GM13976 (cell line): ENCODE measurements around the gene LAD1.
A peak's percentile ranks its signal among the peaks of the same experiment; 100 is the strongest.

Source experiments
- DNase-seq: peaks from one replicate; pipeline ENCODE4 v3.0.0; 2012; ENCODE audit warnings: low spot score
- in situ Hi-C: fragments of 300-500 bp; cut with MboI; formaldehyde crosslinking; loops from one replicate; pipeline ENCODE4 v1.12.0; 2022; ENCODE audit warnings: low sequenced_read_pairs, mixed read lengths, inconsistent platforms; ENCODE audit not compliant: unreplicated experiment
- TF ChIP-seq, protein P1 (sequence below): IDR thresholded peaks from 2 replicates; pipeline ENCODE4 v1.5.1; 2012; ENCODE audit warnings: borderline replicate concordance, mild to moderate bottlenecking; ENCODE audit not compliant: insufficient read depth; ENCODE audit errors: extremely low read depth, missing control alignments, control extremely low read depth

The LAD1 gene

DNA sequence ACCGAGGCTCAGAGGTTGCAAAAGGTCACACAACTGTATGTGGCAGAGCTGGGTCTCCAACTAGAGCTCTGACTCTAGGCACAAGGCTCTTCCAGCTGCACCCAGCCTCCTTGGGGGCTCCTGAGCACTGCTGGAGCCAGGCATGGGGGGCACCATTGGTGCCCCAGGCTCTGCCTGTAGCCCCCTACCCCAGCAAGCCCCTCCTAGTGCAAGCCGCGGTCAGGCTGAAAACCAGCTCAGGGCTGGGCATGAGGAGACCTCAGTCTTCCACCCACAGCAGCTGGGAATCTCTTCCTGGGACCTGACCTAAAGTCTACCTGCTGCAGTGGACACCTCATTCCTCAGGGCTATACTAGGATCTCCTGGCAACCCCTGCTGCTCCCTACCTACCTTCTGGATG, 36.2 kb downstream of the LAD1 start:
- TF ChIP-seq, protein P1, sequence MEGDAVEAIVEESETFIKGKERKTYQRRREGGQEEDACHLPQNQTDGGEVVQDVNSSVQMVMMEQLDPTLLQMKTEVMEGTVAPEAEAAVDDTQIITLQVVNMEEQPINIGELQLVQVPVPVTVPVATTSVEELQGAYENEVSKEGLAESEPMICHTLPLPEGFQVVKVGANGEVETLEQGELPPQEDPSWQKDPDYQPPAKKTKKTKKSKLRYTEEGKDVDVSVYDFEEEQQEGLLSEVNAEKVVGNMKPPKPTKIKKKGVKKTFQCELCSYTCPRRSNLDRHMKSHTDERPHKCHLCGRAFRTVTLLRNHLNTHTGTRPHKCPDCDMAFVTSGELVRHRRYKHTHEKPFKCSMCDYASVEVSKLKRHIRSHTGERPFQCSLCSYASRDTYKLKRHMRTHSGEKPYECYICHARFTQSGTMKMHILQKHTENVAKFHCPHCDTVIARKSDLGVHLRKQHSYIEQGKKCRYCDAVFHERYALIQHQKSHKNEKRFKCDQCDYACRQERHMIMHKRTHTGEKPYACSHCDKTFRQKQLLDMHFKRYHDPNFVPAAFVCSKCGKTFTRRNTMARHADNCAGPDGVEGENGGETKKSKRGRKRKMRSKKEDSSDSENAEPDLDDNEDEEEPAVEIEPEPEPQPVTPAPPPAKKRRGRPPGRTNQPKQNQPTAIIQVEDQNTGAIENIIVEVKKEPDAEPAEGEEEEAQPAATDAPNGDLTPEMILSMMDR: no peak
- in situ Hi-C loops: no loop called here
- DNase-seq: no peak

GRCh38 chr1:201361652-201362504, 37.2 kb downstream of the LAD1 start:
- DNase-seq: peak; percentile 89
- in situ Hi-C loops: no loop called here
- TF ChIP-seq, protein P1: peak; percentile 70

DNA sequence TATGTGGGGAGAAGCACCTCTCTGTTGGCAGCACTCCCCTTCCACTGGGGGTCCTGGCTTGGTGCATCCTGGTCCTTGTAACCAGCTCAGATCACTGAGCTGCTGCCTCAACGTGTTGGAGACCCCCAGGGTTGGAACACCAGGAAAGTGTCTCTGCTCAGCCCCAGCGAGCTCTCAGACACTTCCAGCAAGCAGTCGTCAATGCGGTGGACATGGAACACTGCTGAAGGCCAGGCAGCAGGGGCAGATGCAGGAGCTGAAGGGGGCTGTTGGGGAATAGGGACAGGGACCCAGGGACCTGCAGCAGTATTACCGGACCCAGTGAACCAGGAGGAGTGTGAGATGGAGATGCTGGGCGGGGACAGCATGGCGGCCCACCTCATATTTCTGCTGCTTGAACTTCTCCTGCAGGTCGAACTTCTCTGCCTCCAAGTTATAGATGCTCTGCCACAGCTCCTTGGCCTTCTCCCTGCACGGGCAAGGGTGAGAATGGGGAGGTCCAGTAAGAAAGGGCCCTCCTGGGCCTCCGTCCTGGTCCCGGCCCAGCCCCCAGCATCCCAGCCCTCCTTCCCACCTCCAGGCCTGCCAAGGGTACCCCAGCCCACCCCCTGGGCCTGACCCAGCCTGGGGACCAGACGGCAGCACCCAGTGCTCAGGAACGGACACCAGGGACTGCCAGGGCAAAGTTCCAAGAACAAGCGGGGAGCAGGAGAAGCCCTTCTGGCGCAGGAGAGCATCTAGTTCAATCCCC, 38.0 kb downstream of the LAD1 start:
- DNase-seq: no peak
- in situ Hi-C loops: no loop called here
- TF ChIP-seq, protein P1: no peak

DNA sequence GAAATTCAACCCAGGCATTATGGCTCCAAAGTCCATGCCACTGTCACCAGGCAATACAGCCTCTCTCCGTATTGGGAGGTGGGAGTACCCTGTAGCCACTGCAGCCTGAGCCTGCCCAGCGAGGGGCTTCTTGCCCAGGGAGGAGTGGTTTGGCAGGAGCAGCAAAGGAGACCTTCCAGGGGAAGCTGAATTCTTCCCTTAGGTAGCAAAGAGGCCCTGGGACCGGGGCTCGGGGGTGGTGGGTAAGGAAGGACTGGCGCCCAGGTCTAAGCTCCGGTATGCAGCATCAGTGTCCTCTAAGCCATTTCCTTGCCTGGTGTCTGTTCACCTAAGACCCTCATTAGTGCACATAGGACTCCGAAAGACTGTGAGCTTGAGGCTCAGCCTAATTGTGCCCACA, 38.6 kb downstream of the LAD1 start:
- no peak for DNase-seq
- in situ Hi-C loops: no loop called here
- TF ChIP-seq, protein P1: no peak

DNA sequence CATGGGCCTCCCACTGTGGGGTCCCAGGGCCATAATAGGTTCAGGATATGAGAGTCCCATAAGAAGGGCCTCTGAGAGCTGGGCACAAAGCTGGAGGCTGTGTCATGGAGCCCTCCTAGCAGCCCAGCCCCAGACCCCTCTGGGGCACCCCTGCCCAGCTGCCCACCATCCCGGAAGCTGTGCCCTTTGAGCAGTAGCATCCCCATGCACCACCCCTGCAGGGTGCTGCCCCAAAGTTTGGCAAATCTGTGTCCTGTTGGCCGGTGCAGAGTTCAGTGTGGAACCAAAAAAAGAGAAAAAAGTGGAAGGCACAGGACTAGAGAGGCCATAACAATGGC, 39.3 kb downstream of the LAD1 start:
- TF ChIP-seq, protein P1: no peak
- no peak for DNase-seq
- in situ Hi-C loops: no loop called here

DNA sequence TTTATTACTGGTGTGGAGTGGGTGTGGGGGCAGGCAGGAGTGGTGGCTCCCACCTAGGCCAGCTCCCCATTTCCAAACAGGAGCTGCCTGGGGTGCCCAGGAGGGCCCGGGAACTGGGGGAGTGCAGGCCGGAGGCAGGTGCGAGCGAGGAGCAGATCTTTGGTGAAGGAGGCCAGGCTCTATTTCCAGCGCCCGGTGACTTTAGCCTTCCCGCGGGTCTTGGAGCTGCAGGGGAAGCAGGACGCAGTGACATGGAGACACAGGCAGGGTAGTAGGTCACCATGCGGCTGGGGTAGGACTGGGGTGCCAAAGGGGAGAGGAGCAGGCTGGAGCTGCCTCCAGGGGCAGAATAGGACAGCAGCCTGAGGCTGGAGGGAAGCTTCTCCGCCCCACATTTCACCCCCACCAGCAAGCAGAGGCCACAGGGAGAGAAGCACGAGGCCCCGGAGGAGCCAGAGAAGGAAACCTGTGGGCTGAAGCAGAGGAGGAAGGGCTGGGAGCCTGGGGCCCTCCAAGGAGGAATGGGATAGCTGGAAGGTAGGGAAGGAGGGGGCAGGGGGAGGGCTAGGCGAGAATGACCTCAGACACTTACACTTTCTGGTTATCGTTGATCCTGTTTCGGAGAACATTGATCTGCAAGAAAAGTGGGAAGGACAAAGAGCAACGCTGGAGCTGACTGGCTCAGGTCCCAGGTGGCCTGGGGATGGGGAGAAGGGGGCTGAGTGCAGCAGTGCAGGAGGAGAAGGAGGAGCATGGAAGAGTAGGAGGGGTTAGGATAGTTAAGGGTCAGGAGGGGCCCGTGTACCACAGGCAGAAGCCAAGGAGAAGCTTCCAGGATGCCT, 39.9 kb downstream of the LAD1 start:
- in situ Hi-C loops: no loop called here
- DNase-seq: no peak
- TF ChIP-seq, protein P1: no peak
